ENCODE results near the gene FAXDC2. TPM values are rescaled to one million over a fixed set of nuclear protein-coding genes. Genes with fewer than 3 reads are reported as not detected.
A peak's percentile ranks its signal among the peaks of the same experiment; 100 is the strongest.

FAXDC2 gene
- total RNA-seq, 1 donor from 2014 or later: 25.3 TPM

DNA sequence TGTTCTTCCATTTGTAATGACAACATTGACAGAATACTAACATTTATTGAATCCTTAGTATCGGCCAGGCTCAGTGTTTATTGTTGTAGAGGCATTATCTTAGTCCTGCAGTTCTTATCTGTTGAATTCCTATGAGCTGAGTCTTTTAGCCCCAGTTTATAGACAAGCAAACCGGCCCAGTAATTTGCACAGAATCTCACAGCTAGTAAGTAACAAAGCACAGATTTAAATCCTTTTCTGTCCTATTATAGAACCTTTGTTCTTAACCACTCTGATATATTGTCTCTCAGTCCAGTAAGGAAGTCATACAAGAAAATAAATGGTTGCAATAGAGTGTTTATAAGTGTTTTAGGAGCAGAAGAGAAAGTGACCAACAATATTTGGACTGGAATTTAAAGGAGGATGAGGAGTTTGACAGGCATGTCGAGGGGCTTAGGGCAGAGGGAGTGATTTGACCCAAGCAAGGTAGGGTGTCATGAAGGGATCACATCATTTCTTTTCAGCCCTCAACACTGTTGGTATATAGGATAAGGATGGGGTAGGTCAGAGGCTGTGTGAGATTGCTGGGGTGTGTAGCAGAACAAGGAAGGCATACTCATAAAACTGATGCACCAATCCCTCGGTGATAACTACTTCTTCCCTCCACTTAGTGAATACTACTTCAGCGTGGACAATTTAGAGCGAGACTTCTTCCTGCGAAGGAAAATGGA, 55.7 kb downstream of the FAXDC2 start:
- no peaks in the 10 kb centered on the region for H3K4me1 ChIP-seq
- TF ChIP-seq, protein P1, sequence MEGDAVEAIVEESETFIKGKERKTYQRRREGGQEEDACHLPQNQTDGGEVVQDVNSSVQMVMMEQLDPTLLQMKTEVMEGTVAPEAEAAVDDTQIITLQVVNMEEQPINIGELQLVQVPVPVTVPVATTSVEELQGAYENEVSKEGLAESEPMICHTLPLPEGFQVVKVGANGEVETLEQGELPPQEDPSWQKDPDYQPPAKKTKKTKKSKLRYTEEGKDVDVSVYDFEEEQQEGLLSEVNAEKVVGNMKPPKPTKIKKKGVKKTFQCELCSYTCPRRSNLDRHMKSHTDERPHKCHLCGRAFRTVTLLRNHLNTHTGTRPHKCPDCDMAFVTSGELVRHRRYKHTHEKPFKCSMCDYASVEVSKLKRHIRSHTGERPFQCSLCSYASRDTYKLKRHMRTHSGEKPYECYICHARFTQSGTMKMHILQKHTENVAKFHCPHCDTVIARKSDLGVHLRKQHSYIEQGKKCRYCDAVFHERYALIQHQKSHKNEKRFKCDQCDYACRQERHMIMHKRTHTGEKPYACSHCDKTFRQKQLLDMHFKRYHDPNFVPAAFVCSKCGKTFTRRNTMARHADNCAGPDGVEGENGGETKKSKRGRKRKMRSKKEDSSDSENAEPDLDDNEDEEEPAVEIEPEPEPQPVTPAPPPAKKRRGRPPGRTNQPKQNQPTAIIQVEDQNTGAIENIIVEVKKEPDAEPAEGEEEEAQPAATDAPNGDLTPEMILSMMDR (IDR thresholded peaks at IDR 0.05): no peak
- peaks cover 39 to 72% of the 10 kb centered on the region in 2 donors for H3K36me3 ChIP-seq
- H3K27me3 ChIP-seq: no peaks in the 10 kb centered on the region
- intact Hi-C loops (cut with DNase I): loop anchor here (5.0 kb wide), 1 partner anchor 142 kb away; no protein-coding TSS in a partner anchor
- peak overlapping the region; percentile 1 to 26 for H3K27ac ChIP-seq
- H3K4me3 ChIP-seq: no peak overlapping the region
- DNase-seq (ENCODE audit: low spot score in 2 of 2): no peak
- no peaks in the 10 kb centered on the region for H3K9me3 ChIP-seq

GRCh38 chr5:154793599-154794524, 56.5 kb downstream of the FAXDC2 start:
- DNase-seq (ENCODE audit: low spot score in 2 of 2): no peak
- intact Hi-C loops (cut with DNase I): loop anchor here (5.0 kb wide), 1 partner anchor 142 kb away; no protein-coding TSS in a partner anchor
- H3K4me3 ChIP-seq: no peak overlapping the region
- peaks cover 32 to 63% of the 10 kb centered on the region in 2 donors for H3K36me3 ChIP-seq
- TF ChIP-seq, protein P1 (IDR thresholded peaks at IDR 0.05): no peak
- H3K4me1 ChIP-seq: no peaks in the 10 kb centered on the region
- H3K27ac ChIP-seq: no peak overlapping the region
- H3K27me3 ChIP-seq: no peaks in the 10 kb centered on the region
- no peaks in the 10 kb centered on the region for H3K9me3 ChIP-seq

- Histone ChIP-seq H3K4me3 (no peak overlapping the region), H3K9me3 (no peaks in the 10 kb centered on the region), H3K36me3 (peaks cover 29 to 50% of the 10 kb centered on the region in 2 donors), H3K4me1 (peaks cover 7 to 11% of the 10 kb centered on the region in 2 donors), H3K27me3 (no peaks in the 10 kb centered on the region), H3K27ac (no peak overlapping the region)
- TF ChIP-seq, protein P1 (IDR thresholded peaks at IDR 0.05): no peak
- DNase-seq (ENCODE audit: low spot score in 2 of 2): no peak
- intact Hi-C loops (cut with DNase I): loop anchor here (5.0 kb wide), 1 partner anchor 139 kb away; no protein-coding TSS in a partner anchor
Observed at GRCh38 chr5:154791535-154791934, 58.9 kb downstream of the FAXDC2 start.

DNA sequence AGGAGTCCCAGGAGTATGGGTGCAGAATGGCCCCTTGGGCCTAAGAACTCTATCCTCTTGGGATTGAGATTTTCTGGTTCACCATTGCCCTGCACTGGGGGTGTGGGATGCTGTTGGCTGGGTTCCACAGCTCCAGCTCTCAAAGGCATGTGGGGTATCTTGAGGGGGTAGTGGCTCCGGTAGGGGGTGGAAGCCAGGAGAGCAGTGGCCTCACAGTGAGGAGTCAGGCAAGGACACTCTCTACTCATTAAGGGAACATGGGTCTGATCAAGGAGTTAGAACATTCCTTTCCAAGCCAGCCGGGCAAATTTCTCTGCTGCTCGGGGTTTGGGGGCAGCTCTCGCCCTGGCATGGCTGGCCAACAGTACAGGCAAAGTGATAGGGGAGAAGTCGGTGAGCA, 62.2 kb downstream of the FAXDC2 start:
- no peak for DNase-seq (ENCODE audit: low spot score in 2 of 2)

GRCh38 chr5:154786414-154786813, 64.0 kb downstream of the FAXDC2 start:
- Histone ChIP-seq H3K36me3 (peaks cover 4 to 14% of the 10 kb centered on the region in 2 donors), H3K9me3 (no peaks in the 10 kb centered on the region), H3K4me1 (peaks cover 27 to 39% of the 10 kb centered on the region in 2 donors), H3K4me3 (no peak overlapping the region), H3K27ac (no peak overlapping the region), H3K27me3 (no peaks in the 10 kb centered on the region)
- intact Hi-C loops (cut with DNase I): no loop called here
- TF ChIP-seq, protein P1 (IDR thresholded peaks at IDR 0.05): no peak
- DNase-seq (ENCODE audit: low spot score in 2 of 2): no peak

More for the DNA sequence above, 62.2 kb downstream of the FAXDC2 start:
- TF ChIP-seq, protein P1 (IDR thresholded peaks at IDR 0.05): no peak
- H3K27ac ChIP-seq: peak overlapping the region; percentile 3 to 21
- H3K27me3 ChIP-seq: no peaks in the 10 kb centered on the region
- no peaks in the 10 kb centered on the region for H3K9me3 ChIP-seq
- intact Hi-C loops (cut with DNase I): no loop called here
- peaks cover 18 to 30% of the 10 kb centered on the region in 2 donors for H3K36me3 ChIP-seq
- H3K4me3 ChIP-seq: no peak overlapping the region
- H3K4me1 ChIP-seq: peaks cover 14 to 23% of the 10 kb centered on the region in 2 donors
